ENCODE measurements around the gene PROSER3.

GRCh38 chr19:35774274-35775045 is 16.5 kb downstream of the PROSER3 start:
- no peak for TF ChIP-seq RARB (CRISPR knock-in tag; IDR thresholded peaks at IDR 0.05)
- no peak for TF ChIP-seq ARNTL (CRISPR knock-in tag; IDR thresholded peaks at IDR 0.05; ENCODE audit: borderline replicate concordance, low read depth)
- no peak for TF ChIP-seq CSDC2 (CRISPR knock-in tag; IDR thresholded peaks at IDR 0.05)
- TF ChIP-seq TSHZ2 (CRISPR knock-in tag; IDR thresholded peaks at IDR 0.05) = no peak
- no peak for TF ChIP-seq BACH2 (CRISPR knock-in tag; IDR thresholded peaks at IDR 0.05; ENCODE audit: borderline replicate concordance)
- TF ChIP-seq PATZ1 (CRISPR knock-in tag; IDR thresholded peaks at IDR 0.05; ENCODE audit: borderline replicate concordance) = no peak
- TF ChIP-seq OSR1 (CRISPR knock-in tag; IDR thresholded peaks at IDR 0.05) = no peak
- no peak for TF ChIP-seq GLIS3 (CRISPR knock-in tag; IDR thresholded peaks at IDR 0.05)
- no peak for TF ChIP-seq PPARA (CRISPR knock-in tag; IDR thresholded peaks at IDR 0.05; ENCODE audit: borderline replicate concordance)
- no peak for TF ChIP-seq CSRNP3 (CRISPR knock-in tag; IDR thresholded peaks at IDR 0.05)
- no peak for TF ChIP-seq ZC3H10 (CRISPR knock-in tag; IDR thresholded peaks at IDR 0.05)

Measured in SK-N-SH treated with all-trans-retinoic acid at 6 μM for 48 hours (cell line).